WTC11 (cell line): Measurements from ENCODE around the gene IBA57. TPM values are rescaled to one million over a fixed set of nuclear protein-coding genes. Genes with fewer than 3 reads are reported as not detected.
A peak's percentile ranks its signal among the peaks of the same experiment; 100 is the strongest.

ENCODE experiments used
- ATAC-seq: fragments of 200-7000 bp; cut with Tn5 transposase; 2 replicates; pipeline ENCODE4 v1.10.0; 2021; ENCODE audit warnings: mild to moderate bottlenecking, moderate library complexity
- CTCF ChIA-PET: fragments of 300-600 bp; sonication (Branson Sonifier 250); formaldehyde crosslinking; loops from one replicate; lab custom pipeline; 2021; ENCODE audit warnings: antibody characterized with exemption; lab: Charles Lee
- POLR2A ChIA-PET: fragments of 350-600 bp; sonication (Branson Sonifier 250); formaldehyde crosslinking; loops from one replicate; lab custom pipeline; 2021; ENCODE audit warnings: antibody characterized with exemption; lab: Charles Lee
- DNase-seq: peaks from one replicate; pipeline ENCODE4 v3.0.0; 2021; ENCODE audit warnings: low spot score
- H3K27ac Mint-ChIP-seq: 2 replicates; pipeline ENCODE4 v1.8.0; 2021; ENCODE audit warnings: mixed read lengths
- H3K27me3 Mint-ChIP-seq: 2 replicates; pipeline ENCODE4 v1.8.0; 2021; ENCODE audit warnings: low read depth, mild to moderate bottlenecking, moderate library complexity, mixed read lengths
- H3K36me3 Mint-ChIP-seq: 2 replicates; pipeline ENCODE4 v1.8.0; 2021; ENCODE audit warnings: mixed read lengths
- H3K4me1 Mint-ChIP-seq: 2 replicates; pipeline ENCODE4 v1.8.0; 2022; ENCODE audit warnings: mixed read lengths
- H3K4me3 Mint-ChIP-seq: 2 replicates; pipeline ENCODE4 v1.8.0; 2021; ENCODE audit warnings: mild to moderate bottlenecking, moderate library complexity, mixed read lengths
- H3K9me3 Mint-ChIP-seq: 2 replicates; pipeline ENCODE4 v1.8.0; 2021; ENCODE audit warnings: mixed read lengths
- ATF1 ChIP-seq: sonication (generic); formaldehyde crosslinking; IDR thresholded peaks from 2 replicates; pipeline ENCODE4 v1.8.1; 2023; ENCODE audit warnings: mild to moderate bottlenecking, moderate library complexity, missing genetic modification reagents
- ATF2 ChIP-seq: sonication (generic); formaldehyde crosslinking; IDR thresholded peaks from 2 replicates; pipeline ENCODE4 v1.8.1; 2022; ENCODE audit warnings: low read depth, missing genetic modification reagents, borderline replicate concordance
- CBFB ChIP-seq: sonication (generic); formaldehyde crosslinking; IDR thresholded peaks from 2 replicates; pipeline ENCODE4 v1.8.1; 2022; ENCODE audit warnings: mild to moderate bottlenecking, low read depth, missing genetic modification reagents
- E2F1 ChIP-seq: sonication (generic); formaldehyde crosslinking; IDR thresholded peaks from 2 replicates; pipeline ENCODE4 v1.8.0; 2022; ENCODE audit warnings: mild to moderate bottlenecking, missing genetic modification reagents
- E2F5 ChIP-seq: sonication (generic); formaldehyde crosslinking; IDR thresholded peaks from 2 replicates; pipeline ENCODE4 v1.8.1; 2022; ENCODE audit warnings: mild to moderate bottlenecking, moderate library complexity, missing genetic modification reagents
- ESRRA ChIP-seq: sonication (generic); formaldehyde crosslinking; IDR thresholded peaks from 2 replicates; pipeline ENCODE4 v1.8.1; 2022; ENCODE audit warnings: mild to moderate bottlenecking, missing genetic modification reagents, borderline replicate concordance
- FOXP1 ChIP-seq: sonication (generic); formaldehyde crosslinking; IDR thresholded peaks from 2 replicates; pipeline ENCODE4 v1.8.0; 2022; ENCODE audit warnings: missing genetic modification reagents, mild to moderate bottlenecking, moderate library complexity, borderline replicate concordance
- FOXP4 ChIP-seq: sonication (generic); formaldehyde crosslinking; IDR thresholded peaks from 2 replicates; pipeline ENCODE4 v1.8.0; 2022; ENCODE audit warnings: mild to moderate bottlenecking, missing genetic modification reagents
- GABPB1 ChIP-seq: sonication (generic); formaldehyde crosslinking; IDR thresholded peaks from 2 replicates; pipeline ENCODE4 v1.8.1; 2023; ENCODE audit warnings: mild to moderate bottlenecking, missing genetic modification reagents
- MAX ChIP-seq: sonication (generic); formaldehyde crosslinking; IDR thresholded peaks from 2 replicates; pipeline ENCODE4 v1.8.0; 2022; ENCODE audit warnings: mild to moderate bottlenecking, missing genetic modification reagents
- NFYB ChIP-seq: sonication (generic); formaldehyde crosslinking; conservative IDR thresholded peaks from 2 replicates; pipeline ENCODE4 v1.8.0; 2022; ENCODE audit warnings: low read depth, missing genetic modification reagents
- NR3C1 ChIP-seq: sonication (generic); formaldehyde crosslinking; conservative IDR thresholded peaks from 2 replicates; pipeline ENCODE4 v1.8.1; 2023; ENCODE audit warnings: low read depth, mild to moderate bottlenecking, missing genetic modification reagents
- SP1 ChIP-seq: sonication (generic); formaldehyde crosslinking; conservative IDR thresholded peaks from 2 replicates; pipeline ENCODE4 v1.8.1; 2022; ENCODE audit warnings: missing genetic modification reagents
- USF1 ChIP-seq: sonication (generic); formaldehyde crosslinking; IDR thresholded peaks from 2 replicates; pipeline ENCODE4 v1.8.0; 2022; ENCODE audit warnings: mild to moderate bottlenecking, missing genetic modification reagents
- ZBTB21 ChIP-seq: sonication (generic); formaldehyde crosslinking; IDR thresholded peaks from 2 replicates; pipeline ENCODE4 v1.8.1; 2023; ENCODE audit warnings: mild to moderate bottlenecking, missing genetic modification reagents, borderline replicate concordance
- ZNF317 ChIP-seq: sonication (generic); formaldehyde crosslinking; IDR thresholded peaks from 2 replicates; pipeline ENCODE4 v1.8.1; 2023; ENCODE audit warnings: low read depth, mild to moderate bottlenecking, moderate library complexity, missing genetic modification reagents, borderline replicate concordance
- ZNF532 ChIP-seq: fragments of 250-450 bp; sonication (Bioruptor Pico); IDR thresholded peaks from 2 replicates; pipeline ENCODE4 v1.9.0; 2021; ENCODE audit warnings: mild to moderate bottlenecking, borderline replicate concordance
- total RNA-seq: library from RNA; stranded (reverse); gene quantifications from 3 replicates; pipeline ENCODE4 v1.2.3, GENCODE V29; 2021
- TF ChIP-seq, protein P1 (sequence below): fragments of 250-450 bp; sonication (Bioruptor Pico); IDR thresholded peaks from 2 replicates; pipeline ENCODE4 v1.9.0; 2021; ENCODE audit warnings: mild to moderate bottlenecking
- TF ChIP-seq, protein P2 (sequence below): sonication (generic); formaldehyde crosslinking; IDR thresholded peaks from 2 replicates; pipeline ENCODE4 v1.8.1; 2023; ENCODE audit warnings: mild to moderate bottlenecking, missing genetic modification reagents, moderate library complexity

Gene IBA57
- total RNA-seq, 1 experiment from 2014 or later = 11.4 TPM

- POLR2A ChIA-PET = interaction anchor here (1.1 kb wide), 1 partner anchor 9 kb away, joined by 3 read pairs; no protein-coding TSS in a partner anchor
- ATAC-seq = peak; percentile 98
- H3K36me3 Mint-ChIP-seq = no peaks in the 10 kb centered on the region
- peak; percentile 100 for DNase-seq
- H3K9me3 Mint-ChIP-seq = no peaks in the 10 kb centered on the region
- CTCF ChIA-PET = interaction anchor here (0.5 to 2.7 kb wide), 6 partner anchors 9 to 241 kb away, joined by 3 to 14 read pairs (median 4); partner anchors contain the start of genes GJC2 and IBA57
- peak within 1 kb of the TSS; percentile 88 for H3K4me3 Mint-ChIP-seq
- H3K27ac Mint-ChIP-seq = peak within 1 kb of the TSS; percentile 94
- peaks cover 7% of the 10 kb centered on the region; the same call in 1 of the 2 replicates for H3K4me1 Mint-ChIP-seq
- H3K27me3 Mint-ChIP-seq = peaks cover 34% of the 10 kb centered on the region
- TF ChIP-seq, protein P1, sequence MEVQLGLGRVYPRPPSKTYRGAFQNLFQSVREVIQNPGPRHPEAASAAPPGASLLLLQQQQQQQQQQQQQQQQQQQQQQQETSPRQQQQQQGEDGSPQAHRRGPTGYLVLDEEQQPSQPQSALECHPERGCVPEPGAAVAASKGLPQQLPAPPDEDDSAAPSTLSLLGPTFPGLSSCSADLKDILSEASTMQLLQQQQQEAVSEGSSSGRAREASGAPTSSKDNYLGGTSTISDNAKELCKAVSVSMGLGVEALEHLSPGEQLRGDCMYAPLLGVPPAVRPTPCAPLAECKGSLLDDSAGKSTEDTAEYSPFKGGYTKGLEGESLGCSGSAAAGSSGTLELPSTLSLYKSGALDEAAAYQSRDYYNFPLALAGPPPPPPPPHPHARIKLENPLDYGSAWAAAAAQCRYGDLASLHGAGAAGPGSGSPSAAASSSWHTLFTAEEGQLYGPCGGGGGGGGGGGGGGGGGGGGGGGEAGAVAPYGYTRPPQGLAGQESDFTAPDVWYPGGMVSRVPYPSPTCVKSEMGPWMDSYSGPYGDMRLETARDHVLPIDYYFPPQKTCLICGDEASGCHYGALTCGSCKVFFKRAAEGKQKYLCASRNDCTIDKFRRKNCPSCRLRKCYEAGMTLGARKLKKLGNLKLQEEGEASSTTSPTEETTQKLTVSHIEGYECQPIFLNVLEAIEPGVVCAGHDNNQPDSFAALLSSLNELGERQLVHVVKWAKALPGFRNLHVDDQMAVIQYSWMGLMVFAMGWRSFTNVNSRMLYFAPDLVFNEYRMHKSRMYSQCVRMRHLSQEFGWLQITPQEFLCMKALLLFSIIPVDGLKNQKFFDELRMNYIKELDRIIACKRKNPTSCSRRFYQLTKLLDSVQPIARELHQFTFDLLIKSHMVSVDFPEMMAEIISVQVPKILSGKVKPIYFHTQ (CRISPR knock-in tag) = no peak
- no peak for TF ChIP-seq ZNF532 (CRISPR knock-in tag)
- TF ChIP-seq E2F5 (CRISPR knock-in tag) = peak; percentile 75
- peak; percentile 75 for TF ChIP-seq FOXP1 (CRISPR knock-in tag)
- no peak for TF ChIP-seq NR3C1 (CRISPR knock-in tag)
- no peak for TF ChIP-seq ATF2 (CRISPR knock-in tag)
- TF ChIP-seq CBFB (CRISPR knock-in tag) = no peak
- 0 out of 2 replicates have a peak, but pooled peaks have one; percentile 24 for TF ChIP-seq ZNF317 (CRISPR knock-in tag)
- TF ChIP-seq FOXP4 (CRISPR knock-in tag) = peak; percentile 45; the same call in 1 of the 2 replicates
- TF ChIP-seq MAX (CRISPR knock-in tag) = peak; percentile 48; the same call in 1 of the 2 replicates
- TF ChIP-seq SP1 (CRISPR knock-in tag) = peak; percentile 100
- no peak for TF ChIP-seq USF1 (CRISPR knock-in tag)
- TF ChIP-seq, protein P2, sequence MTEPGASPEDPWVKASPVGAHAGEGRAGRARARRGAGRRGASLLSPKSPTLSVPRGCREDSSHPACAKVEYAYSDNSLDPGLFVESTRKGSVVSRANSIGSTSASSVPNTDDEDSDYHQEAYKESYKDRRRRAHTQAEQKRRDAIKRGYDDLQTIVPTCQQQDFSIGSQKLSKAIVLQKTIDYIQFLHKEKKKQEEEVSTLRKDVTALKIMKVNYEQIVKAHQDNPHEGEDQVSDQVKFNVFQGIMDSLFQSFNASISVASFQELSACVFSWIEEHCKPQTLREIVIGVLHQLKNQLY (CRISPR knock-in tag) = no peak
- peak; percentile 50; the same call in 1 of the 2 replicates for TF ChIP-seq ESRRA (CRISPR knock-in tag)
- peak; percentile 99 for TF ChIP-seq ZBTB21
- TF ChIP-seq ATF1 (CRISPR knock-in tag) = no peak
- TF ChIP-seq E2F1 (CRISPR knock-in tag) = no peak
- TF ChIP-seq NFYB = peak; percentile 58
- TF ChIP-seq GABPB1 (CRISPR knock-in tag) = peak; percentile 43; the same call in 1 of the 2 replicates
Measured at GRCh38 chr1:228139931-228140723, 25.5 kb upstream of the IBA57 start, which contains the start of gene GUK1. TSS of gene GUK1 (plus strand) at chr1:228140279. CDS start at chr1:228140303, 24 bp downstream.
